SK-N-SH (cell line): ENCODE data around the gene SLC25A29. TPM values are rescaled to one million over a fixed set of nuclear protein-coding genes. Genes with fewer than 3 reads are reported as not detected.

Experiments used
- CTCF ChIA-PET: fragments of 300-600, 350-600 bp; formaldehyde crosslinking; extraction: SDS; loops from one replicate; lab custom pipeline; 2021; lab: Yijun Ruan, JAX
- POLR2A ChIA-PET: fragments of 350-600 bp; sonication (Branson Sonifier 250); formaldehyde crosslinking; extraction: SDS; loops from one replicate; lab custom pipeline; 2020; ENCODE audit warnings: antibody characterized with exemption, inconsistent platforms; lab: Yijun Ruan, JAX
- DNase-seq: peaks from one replicate; pipeline ENCODE4 v3.0.0; 2012
- H2AFZ ChIP-seq: fragments of 200-600 bp; sonication (generic); 2 replicates; pipeline ENCODE4 v1.8.1; 2016; ENCODE audit warnings: antibody characterized with exemption, mild to moderate bottlenecking, low read depth
- H3F3A ChIP-seq: fragments of 200-600 bp; sonication (generic); replicated peaks from 2 replicates; pipeline ENCODE3; 2016; ENCODE audit warnings: antibody characterized with exemption, mild to moderate bottlenecking; ENCODE audit not compliant: insufficient read depth
- H3K27ac ChIP-seq, 2 experiments: fragments of 200-500 bp in 1 of 2; fragments of 200-600 bp in 1 of 2; sonication (Bioruptor generic) in 1 of 2; sonication (generic), shearing (Covaris generic) in 1 of 2; 2 replicates each; pipeline versions ENCODE4 v1.5.1 to v1.6.1; 2014 to 2016; ENCODE audit warnings: low read depth in 2 of 2, inconsistent platforms in 1 of 2, low read length in 1 of 2, mild to moderate bottlenecking in 1 of 2, mixed read lengths in 1 of 2
- H3K27me3 ChIP-seq: fragments of 200-600 bp; sonication (generic), shearing (Covaris generic); 2 replicates; pipeline ENCODE4 v1.6.1; 2016; ENCODE audit warnings: mixed run types; ENCODE audit not compliant: insufficient read depth
- H3K36me3 ChIP-seq, 2 experiments: fragments of 200-500 bp in 1 of 2; fragments of 200-600 bp in 1 of 2; sonication (Bioruptor generic) in 1 of 2; sonication (generic) in 1 of 2; replicated peaks in 1 of 2; 2 replicates each; pipeline versions ENCODE3 to v1.5.1; 2014 to 2016; ENCODE audit warnings: low read length in 1 of 2, mild to moderate bottlenecking in 1 of 2; ENCODE audit not compliant: insufficient read depth in 2 of 2, control insufficient read depth in 1 of 2
- H3K4me1 ChIP-seq, 2 experiments: fragments of 200-500 bp in 1 of 2; fragments of 200-600 bp in 1 of 2; sonication (Bioruptor generic) in 1 of 2; sonication (generic), shearing (Covaris generic) in 1 of 2; 2 replicates each; pipeline versions ENCODE4 v1.5.1 to v1.6.1; 2014 to 2016; ENCODE audit warnings: low read depth in 1 of 2, low read length in 1 of 2, mixed run types in 1 of 2; ENCODE audit not compliant: insufficient read depth in 2 of 2, control insufficient read depth in 1 of 2
- H3K4me2 ChIP-seq: fragments of 200-600 bp; sonication (generic), shearing (Covaris generic); 2 replicates; pipeline ENCODE4 v1.6.1; 2017; ENCODE audit warnings: mixed run types
- H3K4me3 ChIP-seq, 2 experiments: fragments of 200-500 bp in 1 of 2; fragments of 200-600 bp in 1 of 2; sonication (Bioruptor generic) in 1 of 2; sonication (generic), shearing (Covaris generic) in 1 of 2; 2 replicates each; pipeline versions ENCODE4 v1.5.1 to v1.8.1; 2014 to 2016; ENCODE audit warnings: low read depth in 2 of 2, inconsistent platforms in 1 of 2, low read length in 1 of 2, mild to moderate bottlenecking in 1 of 2, mixed read lengths in 1 of 2, moderate library complexity in 1 of 2
- H3K79me2 ChIP-seq: fragments of 200-600 bp; sonication (generic); 2 replicates; pipeline ENCODE4 v1.8.1; 2017; ENCODE audit warnings: mild to moderate bottlenecking; ENCODE audit not compliant: insufficient read depth
- H3K9ac ChIP-seq: fragments of 200-600 bp; sonication (generic); 2 replicates; pipeline ENCODE4 v1.6.1; 2017; ENCODE audit warnings: mixed run types
- H3K9me2 ChIP-seq: fragments of 200-600 bp; sonication (generic); 2 replicates; pipeline ENCODE4 v1.6.1; 2017; ENCODE audit warnings: mixed run types
- H3K9me3 ChIP-seq: fragments of 200-600 bp; sonication (generic); 2 replicates; pipeline ENCODE4 v1.6.1; 2017; ENCODE audit warnings: mixed run types, mild to moderate bottlenecking, moderate library complexity
- H4K20me1 ChIP-seq: fragments of 200-600 bp; sonication (generic); 2 replicates; pipeline ENCODE4 v1.6.1; 2017; ENCODE audit warnings: mild to moderate bottlenecking, mixed run types; ENCODE audit not compliant: insufficient read depth
- CHD2 ChIP-seq: fragments of 150-350 bp; IDR thresholded peaks from 2 replicates; pipeline ENCODE4 v1.6.1; 2018; ENCODE audit warnings: low read length; ENCODE audit not compliant: partially characterized antibody
- ELF1 ChIP-seq: IDR thresholded peaks from 2 replicates; pipeline ENCODE4 v1.4.0; 2012
- FOXJ3 ChIP-seq: sonication (generic); formaldehyde crosslinking; IDR thresholded peaks from 2 replicates; pipeline ENCODE4 v1.5.1; 2020; ENCODE audit warnings: mild to moderate bottlenecking, missing genetic modification reagents
- FOXM1 ChIP-seq: IDR thresholded peaks from 2 replicates; pipeline ENCODE4 v1.4.0; 2012; ENCODE audit warnings: low read depth, mild to moderate bottlenecking
- GABPA ChIP-seq: IDR thresholded peaks from 2 replicates; pipeline ENCODE4 v1.4.0; 2012; ENCODE audit warnings: low read depth, mild to moderate bottlenecking
- GATA2 ChIP-seq: sonication (generic); formaldehyde crosslinking; IDR thresholded peaks from 2 replicates; pipeline ENCODE4 v1.5.0; 2020; ENCODE audit warnings: mild to moderate bottlenecking, missing genetic modification reagents
- JUND ChIP-seq: IDR thresholded peaks from 2 replicates; pipeline ENCODE4 v1.4.0; 2012
- MEF2A ChIP-seq: IDR thresholded peaks from 2 replicates; pipeline ENCODE4 v1.4.0; 2012; ENCODE audit warnings: low read depth, borderline replicate concordance
- NFIC ChIP-seq: IDR thresholded peaks from 2 replicates; pipeline ENCODE4 v1.4.0; 2012; ENCODE audit warnings: borderline replicate concordance
- RAD21 ChIP-seq: IDR thresholded peaks from 2 replicates; pipeline ENCODE4 v1.6.1; 2012; ENCODE audit warnings: mild to moderate bottlenecking, low read length
- RCOR1 ChIP-seq: fragments of 150-350 bp; IDR thresholded peaks from 2 replicates; pipeline ENCODE4 v1.6.1; 2017; ENCODE audit warnings: antibody characterized with exemption, low read length
- RFX5 ChIP-seq: IDR thresholded peaks from 2 replicates; pipeline ENCODE4 v1.6.1; 2012; ENCODE audit warnings: mild to moderate bottlenecking, improper control_type of control experiment, low read length
- SIN3A ChIP-seq: IDR thresholded peaks from 2 replicates; pipeline ENCODE4 v1.6.1; 2012; ENCODE audit warnings: low read depth, mild to moderate bottlenecking, low read length, moderate library complexity, borderline replicate concordance
- TCF12 ChIP-seq: IDR thresholded peaks from 2 replicates; pipeline ENCODE4 v1.4.0; 2012
- YY1 ChIP-seq: IDR thresholded peaks from 2 replicates; pipeline ENCODE4 v1.4.0; 2012; ENCODE audit warnings: low read depth, mild to moderate bottlenecking
- WGBS: methylation state at CpG from one replicate; pipeline ENCODE4 v1.1.6; 2017; ENCODE audit warnings: low lambda C conversion rate; 5-methylcytosine and 5-hydroxymethylcytosine counted together
- polyA plus RNA-seq, 3 experiments: library from polyadenylated mRNA; depleted of rRNA; stranded (reverse); fragments of >200 nt; gene quantifications; 2 replicates each; pipeline ENCODE4 v1.2.3, GENCODE V29; 2012
- TF ChIP-seq, protein P1 (sequence below): fragments of 200-600 bp; sonication (generic); IDR thresholded peaks from 2 replicates; pipeline ENCODE4 v1.6.1; 2017; ENCODE audit warnings: antibody characterized with exemption, mild to moderate bottlenecking, moderate library complexity
- TF ChIP-seq, protein P2 (sequence below): fragments of 150-350 bp; IDR thresholded peaks from 2 replicates; pipeline ENCODE4 v1.6.1; 2017; ENCODE audit warnings: antibody characterized with exemption, low read length, low read depth, borderline replicate concordance
- TF ChIP-seq, protein P3 (sequence below): IDR thresholded peaks from 2 replicates; pipeline ENCODE4; 2012

Gene SLC25A29
- polyA plus RNA-seq, 1 of the 3 experiments (the other 2 are of a cell fraction), result 66.9 TPM

DNA sequence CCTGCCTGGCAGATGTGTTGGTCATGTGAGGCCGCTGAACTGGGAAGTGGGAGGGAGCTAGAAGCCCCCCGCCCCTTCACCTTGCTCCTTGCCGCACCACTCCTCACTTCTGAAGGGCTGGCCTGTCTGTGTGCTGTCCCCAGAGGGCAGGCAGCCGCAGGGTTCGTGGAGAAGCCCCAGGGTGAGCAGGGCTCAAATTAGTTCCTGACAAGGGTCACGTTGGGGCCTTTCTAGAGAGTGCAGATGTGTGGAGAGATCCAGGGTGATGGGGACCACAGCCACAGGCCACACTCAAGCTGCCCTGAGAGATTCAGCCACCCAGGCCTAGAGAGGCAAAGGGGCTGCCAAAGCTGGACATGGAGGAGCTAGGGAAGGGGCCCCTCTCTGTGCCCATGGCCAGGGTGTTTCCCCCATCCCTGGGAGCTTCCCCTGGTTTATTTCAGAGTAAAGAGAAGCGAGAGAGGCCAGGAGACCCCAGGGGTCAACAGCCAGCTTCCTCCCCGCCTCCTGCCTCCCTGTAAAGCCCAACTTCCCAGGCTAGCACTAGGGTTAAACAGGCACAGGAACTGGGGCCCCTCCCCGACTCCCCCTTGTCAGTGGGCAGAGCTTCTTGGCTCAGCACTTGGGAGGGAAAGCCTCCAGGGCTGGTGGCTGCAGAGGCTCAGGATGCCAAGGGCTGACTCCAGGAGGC is 16.2 kb downstream of the SLC25A29 start:
- Histone ChIP-seq H3K27ac (peak overlapping the region in 1 of 2 experiments; percentile 35; a peak in 1 of 4 replicates), H3K9ac (no peak overlapping the region), H3K36me3 (peaks cover 0 to 18% of the 10 kb centered on the region in 2 experiments), H4K20me1 (0 out of 2 replicates have a peak, but pooled peaks cover 2% of the 10 kb centered on the region), H3K27me3 (no peaks in the 10 kb centered on the region), H3K9me3 (no peaks in the 10 kb centered on the region), H3K4me1 (peaks cover 0 to 28% of the 10 kb centered on the region in 2 experiments; a peak in 1 of 4 replicates), H3K79me2 (peaks cover 3% of the 10 kb centered on the region; the same call in 1 of the 2 replicates), H3F3A (no peaks in the 10 kb centered on the region), H3K4me3 (no peak overlapping the region), H3K9me2 (no peaks in the 10 kb centered on the region), H2AFZ (no peak overlapping the region), H3K4me2 (no peak overlapping the region)
- ChIA-PET POLR2A (interaction anchor here (0.7 to 1.0 kb wide), 4 partner anchors 16 to 85 kb away, joined by 3 to 4 read pairs (median 4); partner anchors contain the start of gene SLC25A29), CTCF (interaction anchor here (0.8 to 3.1 kb wide), 5 partner anchors 11 to 93 kb away, joined by 3 to 11 read pairs (median 5); a partner anchor contains a TSS)
- no peak for TF ChIP-seq TCF12
- TF ChIP-seq ELF1, result no peak
- no peak for TF ChIP-seq SIN3A
- no peak for TF ChIP-seq CHD2
- TF ChIP-seq RCOR1, result no peak
- no peak for TF ChIP-seq NFIC
- TF ChIP-seq GATA2, result no peak
- TF ChIP-seq, protein P1, sequence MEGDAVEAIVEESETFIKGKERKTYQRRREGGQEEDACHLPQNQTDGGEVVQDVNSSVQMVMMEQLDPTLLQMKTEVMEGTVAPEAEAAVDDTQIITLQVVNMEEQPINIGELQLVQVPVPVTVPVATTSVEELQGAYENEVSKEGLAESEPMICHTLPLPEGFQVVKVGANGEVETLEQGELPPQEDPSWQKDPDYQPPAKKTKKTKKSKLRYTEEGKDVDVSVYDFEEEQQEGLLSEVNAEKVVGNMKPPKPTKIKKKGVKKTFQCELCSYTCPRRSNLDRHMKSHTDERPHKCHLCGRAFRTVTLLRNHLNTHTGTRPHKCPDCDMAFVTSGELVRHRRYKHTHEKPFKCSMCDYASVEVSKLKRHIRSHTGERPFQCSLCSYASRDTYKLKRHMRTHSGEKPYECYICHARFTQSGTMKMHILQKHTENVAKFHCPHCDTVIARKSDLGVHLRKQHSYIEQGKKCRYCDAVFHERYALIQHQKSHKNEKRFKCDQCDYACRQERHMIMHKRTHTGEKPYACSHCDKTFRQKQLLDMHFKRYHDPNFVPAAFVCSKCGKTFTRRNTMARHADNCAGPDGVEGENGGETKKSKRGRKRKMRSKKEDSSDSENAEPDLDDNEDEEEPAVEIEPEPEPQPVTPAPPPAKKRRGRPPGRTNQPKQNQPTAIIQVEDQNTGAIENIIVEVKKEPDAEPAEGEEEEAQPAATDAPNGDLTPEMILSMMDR, result no peak
- no peak for TF ChIP-seq RFX5
- TF ChIP-seq, protein P2, sequence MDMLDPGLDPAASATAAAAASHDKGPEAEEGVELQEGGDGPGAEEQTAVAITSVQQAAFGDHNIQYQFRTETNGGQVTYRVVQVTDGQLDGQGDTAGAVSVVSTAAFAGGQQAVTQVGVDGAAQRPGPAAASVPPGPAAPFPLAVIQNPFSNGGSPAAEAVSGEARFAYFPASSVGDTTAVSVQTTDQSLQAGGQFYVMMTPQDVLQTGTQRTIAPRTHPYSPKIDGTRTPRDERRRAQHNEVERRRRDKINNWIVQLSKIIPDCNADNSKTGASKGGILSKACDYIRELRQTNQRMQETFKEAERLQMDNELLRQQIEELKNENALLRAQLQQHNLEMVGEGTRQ, result no peak
- no peak for TF ChIP-seq RAD21
- TF ChIP-seq FOXM1, result no peak
- no peak for TF ChIP-seq GABPA
- TF ChIP-seq MEF2A, result no peak
- no peak for TF ChIP-seq YY1
- TF ChIP-seq, protein P3, sequence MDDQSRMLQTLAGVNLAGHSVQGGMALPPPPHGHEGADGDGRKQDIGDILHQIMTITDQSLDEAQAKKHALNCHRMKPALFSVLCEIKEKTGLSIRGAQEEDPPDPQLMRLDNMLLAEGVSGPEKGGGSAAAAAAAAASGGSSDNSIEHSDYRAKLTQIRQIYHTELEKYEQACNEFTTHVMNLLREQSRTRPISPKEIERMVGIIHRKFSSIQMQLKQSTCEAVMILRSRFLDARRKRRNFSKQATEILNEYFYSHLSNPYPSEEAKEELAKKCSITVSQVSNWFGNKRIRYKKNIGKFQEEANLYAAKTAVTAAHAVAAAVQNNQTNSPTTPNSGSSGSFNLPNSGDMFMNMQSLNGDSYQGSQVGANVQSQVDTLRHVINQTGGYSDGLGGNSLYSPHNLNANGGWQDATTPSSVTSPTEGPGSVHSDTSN, result no peak
- no peak for TF ChIP-seq FOXJ3 (CRISPR knock-in tag)
- TF ChIP-seq JUND, result no peak
- peak; percentile 47 for DNase-seq
- WGBS, result 79% methylated on average over 7 of the region's 9 CpGs
